Heart left ventricle (tissue), 16 donors: ENCODE measurements around the gene WNK2. TPM values are rescaled to one million over a fixed set of nuclear protein-coding genes. Genes with fewer than 3 reads are reported as not detected.
"Not testable (repeated sequence)": the region's sequence is repeated elsewhere in the genome, so short reads cannot be mapped to it uniquely, and the experiment has no call there.

Source experiments
- ATAC-seq, 4 donors: fragments of 200-7000 bp; cut with Tn5 transposase; one replicate each; pipeline ENCODE4 v1.9.1; 2020 to 2022; ENCODE audit warnings: moderate library complexity in 4 of 4, mild to moderate bottlenecking in 3 of 4, moderate number of reproducible peaks in 1 of 4
- DNase-seq, 5 donors: peaks; one replicate each; pipeline ENCODE4 v3.0.0-alpha.2; 2020
- H3K27ac ChIP-seq, 12 donors: fragments of 200-600 bp; sonication (generic) in 4 of 12; one replicate each; pipeline versions ENCODE4 v1.5.0 to v1.8.0; 2016 to 2022; ENCODE audit warnings: mild to moderate bottlenecking in 2 of 12
- H3K27me3 ChIP-seq, 9 donors: fragments of 200-600 bp; sonication (generic) in 2 of 9; one replicate each; pipeline versions ENCODE4 v1.5.1 to v1.8.0; 2016 to 2022; ENCODE audit warnings: mild to moderate bottlenecking in 3 of 9
- H3K36me3 ChIP-seq, 9 donors: fragments of 200-600 bp; sonication (generic) in 2 of 9; one replicate each; pipeline versions ENCODE4 v1.5.0 to v1.8.0; 2018 to 2022; ENCODE audit warnings: mild to moderate bottlenecking in 2 of 9
- H3K4me1 ChIP-seq, 12 donors: fragments of 200-600 bp; sonication (generic) in 4 of 12; one replicate each; pipeline versions ENCODE4 v1.5.0 to v1.8.0; 2016 to 2022; ENCODE audit warnings: mild to moderate bottlenecking in 3 of 12
- H3K4me3 ChIP-seq, 12 donors: fragments of 200-600 bp; sonication (generic) in 4 of 12; one replicate each; pipeline versions ENCODE4 v1.5.0 to v1.8.0; 2017 to 2022; ENCODE audit warnings: mild to moderate bottlenecking in 9 of 12, moderate library complexity in 4 of 12
- H3K9me3 ChIP-seq, 12 donors: fragments of 200-600 bp; sonication (generic) in 4 of 12; one replicate each; pipeline versions ENCODE4 v1.5.0 to v1.8.0; 2016 to 2022; ENCODE audit warnings: mild to moderate bottlenecking in 1 of 12
- CTCF ChIP-seq, 12 donors: fragments of 200-600 bp; sonication (generic) in 4 of 12; IDR thresholded peaks; one replicate each; pipeline versions ENCODE4 v1.5.0 to v1.8.0; 2018 to 2022; ENCODE audit warnings: antibody characterized with exemption in 12 of 12, mild to moderate bottlenecking in 5 of 12
- POLR2A ChIP-seq, 2 donors: fragments of 450-650 bp; IDR thresholded peaks; one replicate each; pipeline ENCODE4 v1.6.1; 2017; ENCODE audit warnings: antibody characterized with exemption in 2 of 2, mild to moderate bottlenecking in 2 of 2, moderate library complexity in 2 of 2
- WGBS, 4 donors: extraction: QIAGEN DNeasy Blood & Tissue Kit in 2 of 4; methylation state at CpG; one replicate each; pipeline versions ENCODE4 v1.1.5 to v1.1.7; 2013 to 2018; 5-methylcytosine and 5-hydroxymethylcytosine counted together
- intact Hi-C, 10 donors: fragments of 100-400 bp; cut with DNase I; formaldehyde crosslinking; loops; one replicate each; pipeline versions ENCODE4 v1.11.1 to v1.14.2; 2022
- polyA plus RNA-seq, 2 donors: library from polyadenylated mRNA; stranded (reverse); fragments of 200-250 nt; gene quantifications; one replicate each; pipeline ENCODE4 v1.2.3, GENCODE V29; 2013
- total RNA-seq, 9 donors: library from RNA; depleted of rRNA in 2 of 9; stranded (reverse); fragments of >200 nt in 2 of 9; fragmentation: NEBNext Ultra II Directional in 3 of 9; extraction: Animal tissue kit (Norgen Biotek cat#: 25700) in 3 of 9; gene quantifications; one replicate each; pipeline versions ENCODE4 v1.1.0 to v1.2.4, GENCODE V29; 2016 to 2023
- donor health status: ischemic (EF 13 %, LVEDD 7.1; RV severe dilation, severe dysfunction).
- donor health status: healthy with polysubstance abuse.
- donor health status: DM: no; HTN: yes; CAD: no.
- donor health status: DM: no; HTN: no; CAD: no.
- donor health status: ischemic (EF 25% LVEDD 6.9; RV normal size, moderate dysfunction).
- donor health status: ischemic (EF 25% LVEDD 5.7; RV mildly dilated, moderate dysfunction).
- donor health status: healthy.
- donor health status: DM: yes; HTN: yes; CAD: no.
- donor health status: ischemic (EF 35%, LVEDD 5.7; RV mildly dilated, moderate dysfunction).
- donor health status: nonischemic (EF 11% LVEDD 7.7; RV severe dilation, severe dysfunction).
- donor health status: DM: yes; HTN: yes; CAD: no.
- donor health status: PGD.
- donor health status: ischemic (EF 29% LVEDD 5.4; RV normal size, mild dysfunction).
- donor health status: nonischemic (EF 23%, LVEDD 6.1; RV moderate dilation, normal function).

Gene WNK2
- total and polyA plus RNA-seq, 11 donors = 29.4 to 206 (median 112) TPM

- Histone ChIP-seq H3K4me1 (peaks cover 0 to 15% (median 7%) of the 10 kb centered on the region in 12 donors), H3K36me3 (no peaks in the 10 kb centered on the region), H3K4me3 (no peak overlapping the region), H3K27me3 (no peaks in the 10 kb centered on the region), H3K27ac (no peak overlapping the region), H3K9me3 (peaks cover 0 to 5% (median 0%) of the 10 kb centered on the region in 12 donors)
- intact Hi-C loops = no loop called here
- 78 to 83% (median 81%) methylated on average over 4 to 8 of the region's 8 CpGs for WGBS, 4 donors
- ATAC-seq (peak in 2 of 4 donors; percentile 16 to 20), DNase-seq (no peak)
- TF ChIP-seq POLR2A (IDR thresholded peaks at IDR 0.05) = no peak
- TF ChIP-seq CTCF (IDR thresholded peaks at IDR 0.05) = no peak
Measured at GRCh38 chr9:93141771-93142483, 42.0 kb upstream of the WNK2 start.

- peaks cover 0 to 15% (median 7%) of the 10 kb centered on the region in 12 donors for H3K4me1 ChIP-seq
- H3K9me3 ChIP-seq = peaks cover 0 to 3% (median 0%) of the 10 kb centered on the region in 12 donors
- DNase-seq (peak in 1 of 5 donors; percentile 42), ATAC-seq (peak; percentile 44 to 69 (median 68))
- 34 to 36% (median 35%) methylated on average over 14 to 15 of the region's 15 CpGs for WGBS, 4 donors
- H3K4me3 ChIP-seq = no peak overlapping the region
- H3K27ac ChIP-seq = peak overlapping the region in 1 of 12 donors; percentile 9
- intact Hi-C loops = no loop called here
- TF ChIP-seq CTCF (IDR thresholded peaks at IDR 0.05) = no peak
- TF ChIP-seq POLR2A (IDR thresholded peaks at IDR 0.05) = no peak
- no peaks in the 10 kb centered on the region for H3K27me3 ChIP-seq
- no peaks in the 10 kb centered on the region for H3K36me3 ChIP-seq
Measured at GRCh38 chr9:93143830-93144530, 40.0 kb upstream of the WNK2 start.

GRCh38 chr9:93146696-93147095 is 37.2 kb upstream of the WNK2 start:
- peaks cover 0 to 25% (median 7%) of the 10 kb centered on the region in 12 donors for H3K4me1 ChIP-seq
- intact Hi-C loops, H3K36me3 ChIP-seq, H3K27me3 ChIP-seq, H3K4me3 ChIP-seq, H3K27ac ChIP-seq, DNase-seq, ATAC-seq, H3K9me3 ChIP-seq: not testable (repeated sequence)
- 83 to 87% (median 85%) methylated on average over 6 of the region's 6 CpGs for WGBS, 4 donors

GRCh38 chr9:93147632-93148031 is 36.3 kb upstream of the WNK2 start:
- Histone ChIP-seq H3K9me3 (peaks cover 0 to 3% (median 0%) of the 10 kb centered on the region in 12 donors), H3K27ac (no peak overlapping the region), H3K36me3 (no peaks in the 10 kb centered on the region), H3K4me3 (no peak overlapping the region), H3K4me1 (peaks cover 0 to 25% (median 7%) of the 10 kb centered on the region in 12 donors), H3K27me3 (no peaks in the 10 kb centered on the region)
- intact Hi-C loops = no loop called here
- WGBS, 4 donors = 66 to 78% (median 69%) methylated on average over 2 of the region's 2 CpGs
- DNase-seq = no peak
- ATAC-seq = no peak
- TF ChIP-seq CTCF (IDR thresholded peaks at IDR 0.05) = no peak
- TF ChIP-seq POLR2A (IDR thresholded peaks at IDR 0.05) = no peak
